ENCODE results near the gene CLDN1. TPM values are rescaled to one million over a fixed set of nuclear protein-coding genes. Genes with fewer than 3 reads are reported as not detected.
A peak's percentile ranks its signal among the peaks of the same experiment; 100 is the strongest.
"Not testable (repeated sequence)": the region's sequence is repeated elsewhere in the genome, so short reads cannot be mapped to it uniquely, and the experiment has no call there.

CLDN1 gene
- total and polyA plus RNA-seq, 3 experiments from 2014 or later = 0.09 TPM; not detected in 2

DNA sequence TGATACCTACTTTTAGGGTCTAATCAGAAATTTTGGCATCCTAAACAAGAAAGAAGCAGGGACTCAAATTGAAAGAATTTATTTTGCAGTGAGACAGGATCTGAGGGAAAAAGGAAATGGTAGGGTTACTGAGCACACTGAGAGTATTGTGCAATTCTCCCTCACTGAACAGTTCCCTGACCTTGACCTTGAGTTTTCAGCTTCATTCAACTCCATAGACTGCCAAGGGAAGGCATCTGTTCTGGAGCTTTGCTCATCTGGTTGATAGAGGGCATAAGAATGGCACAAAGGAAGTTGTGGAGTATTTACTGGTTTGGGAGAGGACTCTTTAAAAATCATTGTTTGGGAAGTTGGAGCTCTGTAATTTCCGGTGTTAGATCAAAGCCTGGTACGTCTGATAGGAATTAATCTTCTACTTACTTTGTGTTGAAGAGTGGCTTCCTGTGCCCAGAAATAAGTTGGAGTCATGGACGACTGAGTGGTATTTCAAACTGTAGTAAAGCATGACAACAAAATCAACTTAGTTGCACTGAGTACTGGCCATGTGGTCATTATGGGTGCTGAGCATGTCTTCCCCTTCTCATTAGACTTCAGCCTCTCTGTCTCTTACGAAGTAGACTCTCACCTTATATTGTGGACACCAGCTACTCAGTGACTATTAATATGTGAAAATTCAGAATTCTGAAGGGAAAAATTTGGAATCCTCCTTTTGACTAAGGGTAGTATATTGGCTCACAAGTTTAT is 40.8 kb downstream of the CLDN1 start:
- peaks cover 0 to 5% (median 0%) of the 10 kb centered on the region in 3 donors for H3K36me3 Mint-ChIP-seq
- peaks cover 11 to 19% (median 12%) of the 10 kb centered on the region in 5 donors for H3K9me3 Mint-ChIP-seq
- no peaks in the 10 kb centered on the region for H3K4me1 Mint-ChIP-seq
- Histone ChIP-seq H3K4me3 (ENCODE audit: low read length) (no peak overlapping the region), H3K27me3 (ENCODE audit: insufficient read depth, low read length, poor library complexity, severe bottlenecking) (no peaks in the 10 kb centered on the region), H3K4me1 (ENCODE audit: insufficient read depth, low read length) (no peaks in the 10 kb centered on the region), H3K9me3 (ENCODE audit: low read length) (peaks cover 6% of the 10 kb centered on the region), H3K36me3 (ENCODE audit: insufficient read depth, low read length) (no peaks in the 10 kb centered on the region), H3K27ac (ENCODE audit: low read depth, low read length) (no peak overlapping the region)
- ChIA-PET POLR2A (no interaction called here), CTCF (no interaction called here)
- H3K4me3 Mint-ChIP-seq = no peak overlapping the region
- H3K27me3 Mint-ChIP-seq = peaks cover 0 to 6% of the 10 kb centered on the region in 2 donors
- H3K27ac Mint-ChIP-seq = peak overlapping the region in 1 of 8 donors; percentile 11
- no peak for DNase-seq

GRCh38 chr3:190279690-190280089 is 42.6 kb downstream of the CLDN1 start:
- H3K4me1 Mint-ChIP-seq = no peaks in the 10 kb centered on the region
- H3K27me3 Mint-ChIP-seq = peaks cover 0 to 4% of the 10 kb centered on the region in 2 donors
- no peaks in the 10 kb centered on the region for H3K27me3 ChIP-seq (ENCODE audit: insufficient read depth, low read length, poor library complexity, severe bottlenecking)
- ChIA-PET CTCF (no interaction called here), POLR2A (no interaction called here)
- H3K27ac ChIP-seq (ENCODE audit: low read depth, low read length) = no peak overlapping the region
- H3K4me1 ChIP-seq (ENCODE audit: insufficient read depth, low read length) = no peaks in the 10 kb centered on the region
- no peaks in the 10 kb centered on the region for H3K9me3 ChIP-seq (ENCODE audit: low read length)
- H3K27ac Mint-ChIP-seq = no peak overlapping the region
- H3K9me3 Mint-ChIP-seq = peaks cover 2 to 7% (median 2%) of the 10 kb centered on the region in 5 donors
- no peak overlapping the region for H3K4me3 Mint-ChIP-seq
- H3K4me3 ChIP-seq (ENCODE audit: low read length) = no peak overlapping the region
- no peaks in the 10 kb centered on the region for H3K36me3 Mint-ChIP-seq
- DNase-seq = no peak
- H3K36me3 ChIP-seq (ENCODE audit: insufficient read depth, low read length) = no peaks in the 10 kb centered on the region

GRCh38 chr3:190272747-190273146 is 49.5 kb downstream of the CLDN1 start:
- Mint-ChIP-seq H3K36me3 (peaks cover 0 to 2% (median 0%) of the 10 kb centered on the region in 3 donors), H3K27ac (no peak overlapping the region), H3K4me3 (no peak overlapping the region), H3K9me3 (peaks cover 0 to 4% (median 0%) of the 10 kb centered on the region in 5 donors), H3K27me3 (no peaks in the 10 kb centered on the region), H3K4me1 (no peaks in the 10 kb centered on the region)
- no peaks in the 10 kb centered on the region for H3K9me3 ChIP-seq (ENCODE audit: low read length)
- no peaks in the 10 kb centered on the region for H3K27me3 ChIP-seq (ENCODE audit: insufficient read depth, low read length, poor library complexity, severe bottlenecking)
- no peak overlapping the region for H3K4me3 ChIP-seq (ENCODE audit: low read length)
- CTCF ChIA-PET = no interaction called here
- H3K36me3 ChIP-seq (ENCODE audit: insufficient read depth, low read length) = no peaks in the 10 kb centered on the region
- H3K4me1 ChIP-seq (ENCODE audit: insufficient read depth, low read length) = no peaks in the 10 kb centered on the region
- H3K27ac ChIP-seq (ENCODE audit: low read depth, low read length) = no peak overlapping the region
- DNase-seq = no peak
- POLR2A ChIA-PET = no interaction called here

- Histone ChIP-seq H3K9me3 (ENCODE audit: low read length) (no peaks in the 10 kb centered on the region), H3K4me3 (ENCODE audit: low read length) (no peak overlapping the region), H3K27me3 (ENCODE audit: insufficient read depth, low read length, poor library complexity, severe bottlenecking) (no peaks in the 10 kb centered on the region), H3K27ac (ENCODE audit: low read depth, low read length) (no peak overlapping the region), H3K36me3 (ENCODE audit: insufficient read depth, low read length) (no peaks in the 10 kb centered on the region), H3K4me1 (ENCODE audit: insufficient read depth, low read length) (no peaks in the 10 kb centered on the region)
- no peak for DNase-seq
- no peak overlapping the region for H3K27ac Mint-ChIP-seq
- H3K4me3 Mint-ChIP-seq = no peak overlapping the region
- H3K27me3 Mint-ChIP-seq = peaks cover 0 to 6% of the 10 kb centered on the region in 2 donors
- CTCF ChIA-PET = no interaction called here
- peaks cover 0 to 2% (median 0%) of the 10 kb centered on the region in 3 donors for H3K36me3 Mint-ChIP-seq
- POLR2A ChIA-PET = no interaction called here
- H3K4me1 Mint-ChIP-seq = no peaks in the 10 kb centered on the region
- H3K9me3 Mint-ChIP-seq = peaks cover 0 to 4% (median 0%) of the 10 kb centered on the region in 5 donors
Measured at GRCh38 chr3:190269101-190269500, 53.1 kb downstream of the CLDN1 start.

- H3K27ac Mint-ChIP-seq; H3K4me3 Mint-ChIP-seq; H3K36me3 Mint-ChIP-seq; H3K36me3 ChIP-seq (ENCODE audit: insufficient read depth, low read length); H3K27me3 Mint-ChIP-seq; H3K9me3 Mint-ChIP-seq; CTCF ChIA-PET; H3K9me3 ChIP-seq (ENCODE audit: low read length); POLR2A ChIA-PET; H3K27me3 ChIP-seq (ENCODE audit: insufficient read depth, low read length, poor library complexity, severe bottlenecking); H3K4me1 ChIP-seq (ENCODE audit: insufficient read depth, low read length); H3K4me1 Mint-ChIP-seq; H3K27ac ChIP-seq (ENCODE audit: low read depth, low read length); DNase-seq; H3K4me3 ChIP-seq (ENCODE audit: low read length): not testable (repeated sequence)
Measured at GRCh38 chr3:190267464-190267863, 54.8 kb downstream of the CLDN1 start.

GRCh38 chr3:190266913-190267290 is 55.3 kb downstream of the CLDN1 start:
- POLR2A ChIA-PET = no interaction called here

DNA sequence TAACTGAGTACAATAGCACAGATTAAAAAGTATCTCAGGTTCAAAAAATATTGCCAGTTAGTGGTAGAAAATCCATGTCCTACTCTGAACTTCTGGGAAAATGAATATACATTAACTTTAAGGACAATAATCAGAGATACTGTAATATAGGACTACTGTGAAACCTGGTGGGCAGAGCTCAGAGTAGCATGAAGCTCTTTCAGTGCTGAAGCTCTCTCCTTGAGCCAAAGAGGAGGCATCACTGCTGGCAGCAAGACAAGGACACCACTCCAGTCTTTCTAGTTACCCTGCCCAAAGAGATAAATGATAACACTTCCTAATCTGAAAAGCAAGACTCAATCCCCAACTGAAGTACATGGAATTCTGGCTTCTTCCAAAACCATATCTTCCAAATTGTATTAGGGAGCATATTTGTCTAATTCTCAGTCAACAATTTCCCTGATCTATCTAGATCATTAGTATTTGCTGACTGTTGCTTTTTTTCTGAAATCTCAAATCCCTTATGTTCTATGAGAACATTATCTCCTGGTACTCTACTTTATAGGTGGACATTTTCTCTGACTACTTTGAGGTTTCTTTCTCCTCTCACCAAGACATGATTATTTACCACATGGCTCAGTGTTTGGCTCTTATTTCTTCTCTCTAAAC is 55.9 kb downstream of the CLDN1 start:
- Mint-ChIP-seq H3K36me3 (no peaks in the 10 kb centered on the region), H3K9me3 (peaks cover 0 to 6% (median 2%) of the 10 kb centered on the region in 5 donors), H3K27ac (no peak overlapping the region), H3K4me1 (no peaks in the 10 kb centered on the region), H3K4me3 (no peak overlapping the region), H3K27me3 (peaks cover 0 to 6% of the 10 kb centered on the region in 2 donors)
- Histone ChIP-seq H3K4me3 (ENCODE audit: low read length) (no peak overlapping the region), H3K27ac (ENCODE audit: low read depth, low read length) (no peak overlapping the region), H3K9me3 (ENCODE audit: low read length) (no peaks in the 10 kb centered on the region), H3K27me3 (ENCODE audit: insufficient read depth, low read length, poor library complexity, severe bottlenecking) (no peaks in the 10 kb centered on the region), H3K4me1 (ENCODE audit: insufficient read depth, low read length) (no peaks in the 10 kb centered on the region), H3K36me3 (ENCODE audit: insufficient read depth, low read length) (no peaks in the 10 kb centered on the region)
- ChIA-PET CTCF (no interaction called here), POLR2A (no interaction called here)
- no peak for DNase-seq

More at GRCh38 chr3:190266913-190267290, 55.3 kb downstream of the CLDN1 start:
- H3K4me1 ChIP-seq (ENCODE audit: insufficient read depth, low read length) = no peaks in the 10 kb centered on the region
- H3K9me3 Mint-ChIP-seq = peaks cover 0 to 4% (median 0%) of the 10 kb centered on the region in 5 donors
- no peak overlapping the region for H3K4me3 ChIP-seq (ENCODE audit: low read length)
- no peak overlapping the region for H3K27ac Mint-ChIP-seq
- no peaks in the 10 kb centered on the region for H3K27me3 ChIP-seq (ENCODE audit: insufficient read depth, low read length, poor library complexity, severe bottlenecking)
- H3K36me3 Mint-ChIP-seq = no peaks in the 10 kb centered on the region
- no peaks in the 10 kb centered on the region for H3K36me3 ChIP-seq (ENCODE audit: insufficient read depth, low read length)
- H3K27me3 Mint-ChIP-seq = peaks cover 0 to 6% of the 10 kb centered on the region in 2 donors
- H3K4me1 Mint-ChIP-seq = no peaks in the 10 kb centered on the region
- no peak for DNase-seq
- CTCF ChIA-PET = no interaction called here
- H3K27ac ChIP-seq (ENCODE audit: low read depth, low read length) = no peak overlapping the region
- no peak overlapping the region for H3K4me3 Mint-ChIP-seq
- no peaks in the 10 kb centered on the region for H3K9me3 ChIP-seq (ENCODE audit: low read length)

DNA sequence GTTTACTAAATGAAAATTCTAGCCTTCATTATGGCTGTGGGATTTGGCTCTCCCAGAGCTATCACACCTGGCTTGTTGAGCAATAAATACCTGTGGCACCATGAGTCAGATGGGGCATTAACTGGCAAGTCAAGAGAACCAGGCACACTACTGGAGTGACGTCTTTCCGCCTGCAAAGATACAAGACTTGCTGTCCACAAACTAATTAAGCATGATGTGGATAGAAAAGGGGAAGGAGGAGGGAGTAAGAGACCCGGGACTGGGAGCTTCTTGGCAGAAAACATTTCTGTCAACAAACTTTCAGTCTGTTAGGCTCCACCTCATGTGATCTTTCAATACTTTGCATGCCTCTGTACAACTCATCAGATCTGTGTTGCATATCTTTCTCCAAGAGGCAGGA is 56.5 kb downstream of the CLDN1 start:
- no peaks in the 10 kb centered on the region for H3K36me3 Mint-ChIP-seq
- H3K4me1 Mint-ChIP-seq = no peaks in the 10 kb centered on the region
- ChIA-PET CTCF (no interaction called here), POLR2A (no interaction called here)
- H3K27me3 Mint-ChIP-seq = peaks cover 0 to 6% of the 10 kb centered on the region in 2 donors
- Histone ChIP-seq H3K4me1 (ENCODE audit: insufficient read depth, low read length) (no peaks in the 10 kb centered on the region), H3K27me3 (ENCODE audit: insufficient read depth, low read length, poor library complexity, severe bottlenecking) (no peaks in the 10 kb centered on the region), H3K36me3 (ENCODE audit: insufficient read depth, low read length) (no peaks in the 10 kb centered on the region), H3K9me3 (ENCODE audit: low read length) (no peaks in the 10 kb centered on the region), H3K27ac (ENCODE audit: low read depth, low read length) (no peak overlapping the region), H3K4me3 (ENCODE audit: low read length) (no peak overlapping the region)
- no peak overlapping the region for H3K27ac Mint-ChIP-seq
- DNase-seq = no peak
- no peak overlapping the region for H3K4me3 Mint-ChIP-seq
- peaks cover 0 to 6% (median 2%) of the 10 kb centered on the region in 5 donors for H3K9me3 Mint-ChIP-seq
